Subcutaneous abdominal adipose tissue (tissue), 5 donors: ENCODE measurements around the gene MRPS18C.
"Not testable (repeated sequence)": the region's sequence is repeated elsewhere in the genome, so short reads cannot be mapped to it uniquely, and the experiment has no call there.

ENCODE experiments used
- H3K27ac ChIP-seq: one replicate; pipeline ENCODE4 v1.7.0; 2013; ENCODE audit warnings: low read depth, mild to moderate bottlenecking, inconsistent platforms, low read length, moderate library complexity
- H3K27me3 ChIP-seq, 5 donors: one replicate each; pipeline ENCODE4 v1.7.0; 2013; ENCODE audit warnings: low read length in 5 of 5, inconsistent platforms in 1 of 5; ENCODE audit not compliant: control insufficient read depth in 5 of 5, insufficient read depth in 4 of 5
- H3K36me3 ChIP-seq, 5 donors: one replicate each; pipeline ENCODE4 v1.7.0; 2013; ENCODE audit warnings: low read length in 5 of 5; ENCODE audit not compliant: control insufficient read depth in 5 of 5, insufficient read depth in 5 of 5
- H3K4me1 ChIP-seq, 5 donors: one replicate each; pipeline ENCODE4 v1.7.0; 2013; ENCODE audit warnings: low read length in 5 of 5, mild to moderate bottlenecking in 3 of 5, moderate library complexity in 1 of 5; ENCODE audit not compliant: control insufficient read depth in 5 of 5, insufficient read depth in 5 of 5
- H3K4me3 ChIP-seq, 5 donors: one replicate each; pipeline ENCODE4 v1.7.0; 2013; ENCODE audit warnings: low read length in 5 of 5, low read depth in 1 of 5
- H3K9ac ChIP-seq, 5 donors: one replicate each; pipeline ENCODE4 v1.7.0; 2013; ENCODE audit warnings: low read length in 5 of 5, mild to moderate bottlenecking in 4 of 5, moderate library complexity in 3 of 5
- H3K9me3 ChIP-seq, 5 donors: one replicate each; pipeline ENCODE4 v1.7.0; 2013; ENCODE audit warnings: low read length in 5 of 5; ENCODE audit not compliant: control insufficient read depth in 5 of 5
- donor health status: healthy.
- donor health status: healthy.
- donor health status: healthy.
- donor health status: healthy.
- donor health status: healthy.

The MRPS18C gene

GRCh38 chr4:83496085-83496917 lies 40.4 kb downstream of the MRPS18C start:
- H3K9me3 ChIP-seq, H3K27ac ChIP-seq, H3K4me3 ChIP-seq, H3K4me1 ChIP-seq, H3K36me3 ChIP-seq, H3K27me3 ChIP-seq: not testable (repeated sequence)
- peak overlapping the region in 1 of 5 donors; percentile 4 for H3K9ac ChIP-seq

GRCh38 chr4:83498187-83498586 lies 42.3 kb downstream of the MRPS18C start:
- Histone ChIP-seq H3K36me3 (no peaks in the 10 kb centered on the region), H3K9ac (no peak overlapping the region), H3K27ac (no peak overlapping the region), H3K4me1 (no peaks in the 10 kb centered on the region), H3K4me3 (no peak overlapping the region), H3K9me3 (no peaks in the 10 kb centered on the region), H3K27me3 (no peaks in the 10 kb centered on the region)

GRCh38 chr4:83501671-83502070 lies 45.8 kb downstream of the MRPS18C start:
- H3K27ac ChIP-seq, H3K9me3 ChIP-seq, H3K9ac ChIP-seq, H3K4me3 ChIP-seq, H3K36me3 ChIP-seq, H3K4me1 ChIP-seq, H3K27me3 ChIP-seq: not testable (repeated sequence)

GRCh38 chr4:83503974-83504373 lies 48.1 kb downstream of the MRPS18C start:
- Histone ChIP-seq H3K27ac (no peak overlapping the region), H3K36me3 (no peaks in the 10 kb centered on the region)

GRCh38 chr4:83504503-83504902 lies 48.6 kb downstream of the MRPS18C start:
- Histone ChIP-seq H3K4me3 (no peak overlapping the region), H3K9ac (no peak overlapping the region), H3K27ac (no peak overlapping the region), H3K4me1 (no peaks in the 10 kb centered on the region), H3K9me3 (no peaks in the 10 kb centered on the region), H3K27me3 (no peaks in the 10 kb centered on the region), H3K36me3 (no peaks in the 10 kb centered on the region)

More at GRCh38 chr4:83503974-83504373, 48.1 kb downstream of the MRPS18C start:
- Histone ChIP-seq H3K27me3 (no peaks in the 10 kb centered on the region), H3K4me3 (no peak overlapping the region), H3K9ac (no peak overlapping the region), H3K4me1 (no peaks in the 10 kb centered on the region), H3K9me3 (no peaks in the 10 kb centered on the region)

- Histone ChIP-seq H3K36me3 (no peaks in the 10 kb centered on the region), H3K9me3 (no peaks in the 10 kb centered on the region), H3K27ac (no peak overlapping the region), H3K4me1 (no peaks in the 10 kb centered on the region), H3K4me3 (no peak overlapping the region), H3K9ac (no peak overlapping the region), H3K27me3 (no peaks in the 10 kb centered on the region)
Measured at GRCh38 chr4:83504996-83505395, 49.1 kb downstream of the MRPS18C start.

- H3K4me3 ChIP-seq, H3K9me3 ChIP-seq, H3K27ac ChIP-seq, H3K4me1 ChIP-seq, H3K27me3 ChIP-seq, H3K9ac ChIP-seq, H3K36me3 ChIP-seq: not testable (repeated sequence)
Measured at GRCh38 chr4:83509156-83509585, 53.3 kb downstream of the MRPS18C start.

- Histone ChIP-seq H3K27me3 (no peaks in the 10 kb centered on the region), H3K4me3 (no peak overlapping the region)
Measured at GRCh38 chr4:83510442-83510841, 54.6 kb downstream of the MRPS18C start.

More at GRCh38 chr4:83510442-83510841, 54.6 kb downstream of the MRPS18C start:
- no peak overlapping the region for H3K27ac ChIP-seq
- no peak overlapping the region for H3K9ac ChIP-seq
- H3K4me1 ChIP-seq: no peaks in the 10 kb centered on the region
- H3K36me3 ChIP-seq: no peaks in the 10 kb centered on the region
- no peaks in the 10 kb centered on the region for H3K9me3 ChIP-seq
